Immature natural killer cell (primary cell): ENCODE measurements around the gene HAT1. TPM values are rescaled to one million over a fixed set of nuclear protein-coding genes. Genes with fewer than 3 reads are reported as not detected.

ENCODE experiments used
- DNase-seq, 3 donors: peaks; one replicate each; pipeline ENCODE4 v3.0.0; 2022; ENCODE audit warnings: mixed read lengths in 1 of 3
- H3K27ac Mint-ChIP-seq, 6 donors: one replicate each; pipeline ENCODE4 v1.8.0; 2020; ENCODE audit warnings: mixed read lengths in 6 of 6, mild to moderate bottlenecking in 5 of 6, inconsistent platforms in 4 of 6, moderate library complexity in 3 of 6
- H3K27me3 Mint-ChIP-seq, 3 donors: one replicate each; pipeline ENCODE4 v1.8.0; 2020 to 2021; ENCODE audit warnings: low read depth in 3 of 3, mild to moderate bottlenecking in 3 of 3, mixed read lengths in 3 of 3, moderate library complexity in 3 of 3, inconsistent platforms in 1 of 3
- H3K36me3 Mint-ChIP-seq, 3 donors: one replicate each; pipeline ENCODE4 v1.8.0; 2020; ENCODE audit warnings: mixed read lengths in 3 of 3, inconsistent platforms in 2 of 3, mild to moderate bottlenecking in 2 of 3
- H3K4me1 Mint-ChIP-seq, 2 donors: one replicate each; pipeline ENCODE4 v1.8.0; 2020; ENCODE audit warnings: inconsistent platforms in 2 of 2, mild to moderate bottlenecking in 2 of 2, mixed read lengths in 2 of 2, moderate library complexity in 1 of 2
- H3K4me3 Mint-ChIP-seq, 5 donors: one replicate each; pipeline ENCODE4 v1.8.0; 2020; ENCODE audit warnings: mild to moderate bottlenecking in 5 of 5, mixed read lengths in 5 of 5, inconsistent platforms in 3 of 5, moderate library complexity in 3 of 5
- H3K9me3 Mint-ChIP-seq, 6 donors: one replicate each; pipeline ENCODE4 v1.8.0; 2020; ENCODE audit warnings: mild to moderate bottlenecking in 6 of 6, mixed read lengths in 6 of 6, inconsistent platforms in 4 of 6, moderate library complexity in 3 of 6
- polyA plus RNA-seq, 3 donors: library from polyadenylated mRNA; unstranded; fragments of 300-500 nt; fragmentation: Illumina TruSeq; gene quantifications; one replicate each; pipeline ENCODE4 v1.2.3, GENCODE V29; 2021

The HAT1 gene
- polyA plus RNA-seq, 3 donors from 2014 or later = 49.0 to 103 (median 70.6) TPM

DNA sequence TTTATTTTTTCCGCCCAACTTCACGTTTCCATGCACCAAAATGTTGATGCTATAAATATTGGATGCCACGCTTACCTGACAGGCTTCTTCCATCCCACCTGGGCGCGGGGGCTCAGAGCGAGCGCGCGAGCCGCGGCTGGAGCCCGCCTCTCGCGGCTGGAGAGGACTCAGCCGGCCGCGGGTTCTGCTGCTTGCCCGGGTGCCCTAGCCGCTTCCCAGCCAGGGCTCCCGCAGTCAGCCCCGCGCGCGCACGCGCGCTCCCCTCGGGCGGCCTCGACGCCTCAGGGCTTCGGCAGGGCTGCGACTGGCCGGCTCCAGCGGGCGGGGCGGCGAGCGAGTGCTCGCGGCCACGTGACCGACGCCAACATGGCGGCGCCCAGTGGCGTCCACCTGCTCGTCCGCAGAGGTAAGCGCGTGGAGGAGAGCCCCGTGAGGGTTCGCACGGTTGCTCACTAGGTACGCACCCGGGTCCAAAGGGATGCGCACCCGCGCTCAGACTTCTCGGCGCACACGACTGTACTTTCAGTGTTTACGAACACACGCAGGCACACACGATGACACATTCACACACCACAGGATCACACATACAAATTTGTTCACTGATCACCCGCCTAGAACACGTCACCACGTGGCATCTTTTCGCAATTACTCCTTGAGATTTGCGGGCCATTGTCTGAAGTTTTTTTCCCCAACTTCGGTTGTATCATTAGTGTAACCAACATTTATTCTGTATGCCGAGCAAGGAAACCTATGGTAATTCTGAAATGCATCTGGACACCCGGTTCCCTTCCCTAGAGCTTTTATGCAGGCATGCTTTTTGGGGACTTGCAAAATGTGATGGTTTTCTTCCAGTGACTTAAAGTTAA lies 77.6 kb downstream of the HAT1 start, which contains the start of gene METAP1D:
METAP1D (plus strand) TSS at position 350 of the 866 bp plus-strand sequence; CDS start at position 367, 17 bp downstream.
- no peaks in the 10 kb centered on the region for H3K9me3 Mint-ChIP-seq
- H3K36me3 Mint-ChIP-seq = no peaks in the 10 kb centered on the region
- peak; percentile 80 to 86 (median 84) for DNase-seq
- H3K27me3 Mint-ChIP-seq = peaks cover 5 to 10% (median 5%) of the 10 kb centered on the region in 3 donors
- peak within 1 kb of the TSS; percentile 56 to 82 (median 75) for H3K27ac Mint-ChIP-seq
- peak within 1 kb of the TSS; percentile 88 to 96 (median 92) for H3K4me3 Mint-ChIP-seq
- H3K4me1 Mint-ChIP-seq = peaks cover 12 to 18% of the 10 kb centered on the region in 2 donors

DNA sequence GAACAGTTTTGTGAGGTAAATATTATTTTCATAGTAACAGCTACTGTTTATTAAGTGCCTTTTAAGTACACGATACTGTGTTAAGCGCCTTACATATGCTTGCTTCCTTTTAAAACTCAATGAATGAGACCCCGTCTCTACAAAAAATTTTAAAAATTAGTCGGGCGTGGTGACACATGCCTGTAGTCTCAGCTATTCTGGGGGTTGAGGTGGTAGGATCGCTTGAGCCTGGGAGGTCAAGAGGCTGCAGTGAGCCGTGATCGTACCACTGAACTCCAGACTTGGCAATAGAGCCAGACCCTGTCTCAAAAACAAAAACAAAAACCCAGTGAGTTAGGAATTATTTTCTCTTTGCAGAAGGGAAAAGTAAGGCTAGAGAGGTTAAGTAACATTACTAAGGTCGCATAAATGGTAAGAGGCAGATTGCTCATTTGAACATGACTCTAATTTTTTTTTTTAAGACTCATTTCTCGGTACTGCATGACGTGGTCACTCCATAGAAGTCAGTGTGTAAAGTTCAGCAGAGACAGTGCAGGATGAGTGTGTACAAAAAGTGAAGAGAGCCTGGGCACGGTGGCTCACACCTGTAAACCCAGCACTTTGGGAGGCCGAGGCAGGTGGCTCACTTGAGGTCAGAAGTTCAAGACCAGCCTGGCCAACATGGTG lies 78.6 kb downstream of the HAT1 start:
- Mint-ChIP-seq H3K9me3 (no peaks in the 10 kb centered on the region), H3K4me3 (peak overlapping the region; percentile 88 to 96 (median 92)), H3K27me3 (peaks cover 2 to 10% (median 5%) of the 10 kb centered on the region in 3 donors), H3K36me3 (no peaks in the 10 kb centered on the region), H3K4me1 (peaks cover 12 to 18% of the 10 kb centered on the region in 2 donors), H3K27ac (peak overlapping the region in 4 of 6 donors; percentile 49 to 77 (median 68))
- DNase-seq = no peak

DNA sequence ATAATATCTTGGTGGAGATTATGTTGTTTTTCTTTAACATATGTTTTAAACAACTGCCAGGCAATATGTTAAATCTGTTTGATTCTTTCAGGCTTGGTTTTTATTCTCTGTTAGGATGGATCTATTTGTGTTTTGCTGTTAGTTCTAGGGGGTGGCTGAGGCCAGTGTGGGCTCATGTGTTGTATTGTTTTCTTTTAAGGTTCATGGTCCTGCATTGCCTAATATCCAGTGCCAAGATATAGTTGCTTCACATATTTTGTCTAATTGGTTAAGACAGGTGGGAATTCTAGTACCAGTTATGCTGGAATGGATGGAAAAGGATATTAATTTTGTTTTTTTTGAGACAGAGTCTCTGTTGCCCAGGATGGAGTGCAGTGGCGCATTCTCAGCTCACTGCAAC lies 85.1 kb downstream of the HAT1 start:
- no peak overlapping the region for H3K27ac Mint-ChIP-seq
- peaks cover 0 to 2% (median 0%) of the 10 kb centered on the region in 3 donors for H3K27me3 Mint-ChIP-seq
- H3K4me3 Mint-ChIP-seq = no peak overlapping the region
- no peaks in the 10 kb centered on the region for H3K9me3 Mint-ChIP-seq
- peaks cover 0 to 5% (median 4%) of the 10 kb centered on the region in 3 donors for H3K36me3 Mint-ChIP-seq
- peaks cover 20 to 24% of the 10 kb centered on the region in 2 donors for H3K4me1 Mint-ChIP-seq
- DNase-seq = no peak

DNA sequence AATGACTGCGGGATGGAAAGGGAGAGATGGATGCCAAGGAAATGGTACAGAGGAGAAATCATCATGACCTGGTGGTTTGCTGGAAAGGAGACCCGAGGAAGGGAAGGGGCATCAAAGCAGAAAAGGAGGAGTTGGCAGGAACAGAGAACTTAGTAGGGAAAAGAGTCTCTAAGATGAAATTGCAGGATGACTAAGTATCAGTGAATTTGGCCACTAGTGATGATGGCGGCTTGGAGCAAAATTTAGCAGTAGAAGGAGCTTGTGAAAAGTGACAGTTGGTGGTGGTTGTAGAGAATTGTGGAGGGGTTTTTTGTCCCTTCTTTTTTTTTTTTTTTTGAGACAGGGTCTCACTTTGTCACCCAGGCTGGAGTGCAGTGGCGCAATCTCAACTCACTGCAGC lies 87.6 kb downstream of the HAT1 start:
- Mint-ChIP-seq H3K27me3 (peaks cover 0 to 2% (median 0%) of the 10 kb centered on the region in 3 donors), H3K9me3 (no peaks in the 10 kb centered on the region), H3K4me1 (peaks cover 29 to 35% of the 10 kb centered on the region in 2 donors), H3K27ac (peak overlapping the region in 1 of 6 donors; percentile 7), H3K4me3 (peak overlapping the region in 4 of 5 donors; percentile 1 to 39 (median 22)), H3K36me3 (peaks cover 0 to 5% (median 4%) of the 10 kb centered on the region in 3 donors)
- no peak for DNase-seq

DNA sequence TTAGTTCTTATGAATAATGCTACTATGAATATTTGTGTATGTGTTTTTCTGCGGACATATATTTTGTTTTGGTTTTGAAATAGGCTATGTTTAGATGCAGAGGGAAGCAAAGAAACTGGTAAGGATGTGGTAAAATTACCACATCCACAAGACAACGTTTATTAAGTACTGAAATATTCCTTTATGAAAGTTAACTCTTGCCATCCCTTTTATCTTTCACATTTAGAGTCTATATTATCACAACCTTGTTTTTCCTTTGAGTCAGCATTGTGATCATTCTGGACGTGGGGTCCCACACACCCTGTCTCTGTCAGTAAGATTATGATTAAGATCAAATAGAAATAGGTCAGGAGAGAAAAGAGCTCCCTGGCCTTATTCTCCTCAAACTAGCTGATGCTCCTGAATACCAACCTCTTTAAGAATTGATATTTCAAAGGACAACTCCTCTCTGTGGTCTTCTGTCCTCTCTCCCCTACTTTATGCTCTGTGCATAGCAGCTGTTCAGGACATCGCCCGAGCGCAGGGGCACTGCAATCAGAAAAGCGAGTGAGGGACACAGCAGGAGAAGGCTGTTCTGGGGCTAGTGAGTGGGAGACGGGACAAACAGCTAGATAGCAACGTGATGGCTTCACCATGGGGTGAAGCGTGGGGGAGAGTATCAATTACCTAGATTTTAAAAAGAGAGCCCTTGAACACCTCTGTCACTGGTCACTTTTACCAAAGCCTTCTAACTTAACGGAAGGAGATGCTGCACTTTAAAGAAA lies 89.7 kb downstream of the HAT1 start:
- H3K27ac Mint-ChIP-seq = peak overlapping the region in 2 of 6 donors; percentile 36 to 41
- peaks cover 3 to 5% (median 4%) of the 10 kb centered on the region in 3 donors for H3K36me3 Mint-ChIP-seq
- DNase-seq = peak; percentile 14 to 35 (median 31)
- H3K9me3 Mint-ChIP-seq = no peaks in the 10 kb centered on the region
- H3K4me3 Mint-ChIP-seq = peak overlapping the region; percentile 45 to 80 (median 61)
- peaks cover 0 to 3% (median 2%) of the 10 kb centered on the region in 3 donors for H3K27me3 Mint-ChIP-seq
- H3K4me1 Mint-ChIP-seq = peaks cover 31 to 41% of the 10 kb centered on the region in 2 donors

DNA sequence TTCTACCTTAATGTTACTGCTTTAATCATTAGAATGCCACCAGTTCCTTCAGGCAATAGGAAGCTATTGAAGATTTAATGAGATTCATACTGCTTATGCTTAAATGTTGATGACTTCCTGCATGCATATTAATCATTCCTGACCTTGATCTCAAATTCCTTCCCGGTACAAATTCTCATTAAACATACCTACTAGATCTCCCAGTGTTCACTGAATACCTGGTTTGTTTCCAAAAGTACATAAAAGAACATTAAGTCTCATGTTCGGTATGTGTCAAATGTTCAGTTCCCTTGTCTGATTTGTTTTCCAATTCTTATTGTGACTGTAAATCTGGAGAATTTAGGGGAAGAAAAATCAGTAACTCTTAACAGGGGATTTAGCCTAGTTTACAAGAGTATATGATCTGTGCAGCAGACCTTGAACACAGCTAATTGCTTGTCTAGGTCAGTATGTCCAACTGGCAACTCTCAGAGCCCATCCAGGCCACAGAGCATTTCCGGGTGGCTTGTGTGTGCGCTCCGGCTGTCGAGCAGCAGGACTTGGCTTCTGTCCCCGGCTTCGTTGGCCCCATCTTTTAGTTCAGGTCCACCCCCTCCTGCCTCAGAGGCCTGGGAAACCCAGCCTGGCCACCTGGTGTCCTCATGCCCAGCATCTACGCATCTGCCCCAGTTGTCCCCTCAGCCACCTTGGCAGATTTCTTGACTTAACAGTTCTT lies 90.6 kb downstream of the HAT1 start:
- peaks cover 0 to 3% (median 2%) of the 10 kb centered on the region in 3 donors for H3K27me3 Mint-ChIP-seq
- H3K36me3 Mint-ChIP-seq = peaks cover 3 to 5% (median 4%) of the 10 kb centered on the region in 3 donors
- DNase-seq = no peak
- H3K27ac Mint-ChIP-seq = no peak overlapping the region
- peaks cover 31 to 41% of the 10 kb centered on the region in 2 donors for H3K4me1 Mint-ChIP-seq
- H3K4me3 Mint-ChIP-seq = peak overlapping the region; percentile 45 to 80 (median 61)
- no peaks in the 10 kb centered on the region for H3K9me3 Mint-ChIP-seq

DNA sequence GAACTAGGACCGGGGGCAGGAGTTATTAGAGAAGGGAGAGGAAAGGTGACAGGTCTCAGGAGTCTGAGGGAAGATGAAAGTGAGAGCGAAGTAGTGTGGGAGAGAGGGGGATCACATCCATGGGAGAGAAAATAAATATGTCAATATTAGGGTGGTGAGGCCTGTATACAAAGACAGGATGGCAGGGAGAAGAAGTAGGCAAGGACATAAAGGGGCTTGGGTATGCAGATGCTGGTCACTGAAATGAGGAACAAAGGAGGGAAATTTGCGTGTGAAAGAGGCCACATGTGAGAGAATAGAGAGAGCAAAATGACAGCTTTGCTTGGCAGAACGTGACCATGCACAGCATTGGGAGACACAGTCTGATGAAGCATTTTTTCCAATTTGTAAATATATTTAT lies 91.1 kb downstream of the HAT1 start:
- H3K27me3 Mint-ChIP-seq = peaks cover 0 to 3% (median 2%) of the 10 kb centered on the region in 3 donors
- no peak overlapping the region for H3K4me3 Mint-ChIP-seq
- H3K27ac Mint-ChIP-seq = no peak overlapping the region
- no peak for DNase-seq
- peaks cover 3 to 5% (median 4%) of the 10 kb centered on the region in 3 donors for H3K36me3 Mint-ChIP-seq
- no peaks in the 10 kb centered on the region for H3K9me3 Mint-ChIP-seq
- peaks cover 31 to 41% of the 10 kb centered on the region in 2 donors for H3K4me1 Mint-ChIP-seq

DNA sequence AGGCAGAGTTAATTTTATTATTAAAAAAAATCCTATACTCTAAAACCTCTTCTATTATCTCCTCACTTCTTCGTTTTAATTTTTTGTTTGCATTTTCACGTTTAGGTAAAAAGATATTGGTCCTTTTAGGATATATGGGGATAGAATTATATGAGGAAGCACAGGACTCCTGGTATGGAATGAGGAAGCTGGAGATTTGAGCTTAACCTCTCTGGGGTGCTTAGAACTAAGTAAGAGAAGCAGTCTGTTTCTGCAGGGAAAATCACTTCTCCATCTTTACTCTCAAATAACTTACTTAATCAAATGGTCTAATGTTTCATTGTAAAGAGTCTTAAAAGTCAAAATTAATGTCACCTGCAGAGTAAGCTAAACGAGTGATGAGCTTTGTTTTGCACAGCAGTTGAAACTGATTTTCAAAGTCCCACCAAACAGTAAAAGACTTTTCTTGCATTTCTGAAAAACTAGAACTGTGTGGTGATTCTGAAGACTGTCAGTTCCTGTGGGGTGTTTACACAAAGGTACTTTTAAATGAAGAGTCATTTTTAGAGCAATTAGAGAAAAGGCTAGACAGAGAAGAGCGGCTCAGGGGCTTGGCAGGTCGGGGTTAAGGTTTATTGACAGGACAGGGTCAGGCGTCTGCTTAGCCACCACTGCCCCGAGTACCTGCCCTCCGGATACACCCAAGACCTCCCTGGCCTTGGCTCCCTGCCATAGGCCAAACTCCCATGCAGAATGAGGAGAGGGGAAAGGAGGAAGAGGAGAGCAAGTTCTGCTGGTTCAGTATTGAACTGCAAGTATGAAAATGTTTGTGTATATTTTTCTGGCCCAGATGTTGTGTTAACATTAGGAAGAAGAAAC lies 99.0 kb downstream of the HAT1 start:
- DNase-seq = no peak
- H3K4me1 Mint-ChIP-seq = peaks cover 2 to 6% of the 10 kb centered on the region in 2 donors
- H3K9me3 Mint-ChIP-seq = no peaks in the 10 kb centered on the region
- H3K27ac Mint-ChIP-seq = no peak overlapping the region
- H3K36me3 Mint-ChIP-seq = peaks cover 0 to 5% (median 3%) of the 10 kb centered on the region in 3 donors
- no peak overlapping the region for H3K4me3 Mint-ChIP-seq
- peaks cover 0 to 3% (median 0%) of the 10 kb centered on the region in 3 donors for H3K27me3 Mint-ChIP-seq

DNA sequence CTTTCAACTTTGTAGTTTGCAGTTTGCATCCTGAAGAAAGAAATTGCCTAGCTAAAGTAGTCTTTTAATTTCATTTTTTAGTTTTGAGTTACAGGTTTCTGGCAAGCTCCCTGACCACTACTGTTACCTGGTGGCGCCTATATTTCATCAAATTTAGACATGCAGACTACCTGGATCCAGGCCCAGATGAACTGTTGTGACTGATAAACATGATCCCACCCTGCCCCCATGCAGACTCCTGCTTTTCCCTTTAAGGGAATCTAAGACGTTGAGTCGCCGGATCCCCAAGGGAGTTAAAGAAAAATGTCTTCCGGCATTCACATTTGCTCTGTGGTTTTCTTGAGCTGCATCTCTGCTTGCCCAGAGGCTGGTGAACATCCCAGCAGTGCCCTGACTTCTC lies 99.7 kb downstream of the HAT1 start:
- Mint-ChIP-seq H3K27me3 (no peaks in the 10 kb centered on the region), H3K36me3 (peaks cover 0 to 5% (median 0%) of the 10 kb centered on the region in 3 donors), H3K4me3 (no peak overlapping the region), H3K9me3 (no peaks in the 10 kb centered on the region), H3K27ac (no peak overlapping the region), H3K4me1 (peaks cover 0 to under 1% of the 10 kb centered on the region in 2 donors)
- no peak for DNase-seq

DNA sequence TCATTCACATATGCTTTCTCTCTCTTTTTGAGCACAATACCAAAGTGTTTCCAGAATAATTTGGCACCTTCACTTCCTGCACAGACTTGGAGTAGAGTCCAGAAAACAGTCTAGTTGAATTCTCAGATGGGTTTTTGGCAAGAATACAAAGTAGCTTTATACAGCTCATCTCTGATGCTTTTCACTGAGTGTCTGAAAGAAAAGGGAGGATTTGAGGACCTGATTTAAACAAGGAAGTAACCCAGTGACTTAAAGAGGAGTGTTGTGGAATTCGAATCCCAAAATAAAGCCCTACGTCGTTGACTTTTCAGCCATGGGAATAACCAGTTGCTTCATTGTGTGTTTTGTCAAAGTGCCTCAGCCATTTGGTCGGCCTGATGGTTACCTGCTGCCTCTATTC lies 109.3 kb downstream of the HAT1 start:
- DNase-seq = no peak
- no peaks in the 10 kb centered on the region for H3K4me1 Mint-ChIP-seq
- no peak overlapping the region for H3K27ac Mint-ChIP-seq
- no peak overlapping the region for H3K4me3 Mint-ChIP-seq
- H3K36me3 Mint-ChIP-seq = no peaks in the 10 kb centered on the region
- no peaks in the 10 kb centered on the region for H3K9me3 Mint-ChIP-seq
- H3K27me3 Mint-ChIP-seq = no peaks in the 10 kb centered on the region
